Measurements from ENCODE around the gene CEP63.

Gene CEP63

GRCh38 chr3:134495980-134496379, 10.1 kb downstream of the CEP63 start:
- Mint-ChIP-seq H3K4me3 (no peak overlapping the region), H3K36me3 (ENCODE audit: low read depth) (peaks cover 64% of the 10 kb centered on the region), H3K27ac (peak overlapping the region; percentile 30 to 89 (median 72)), H3K27me3 (ENCODE audit: low read depth) (no peaks in the 10 kb centered on the region), H3K9me3 (peaks cover 32% of the 10 kb centered on the region), H3K4me1 (peaks cover 34% of the 10 kb centered on the region)
- TF ChIP-seq, protein P1, sequence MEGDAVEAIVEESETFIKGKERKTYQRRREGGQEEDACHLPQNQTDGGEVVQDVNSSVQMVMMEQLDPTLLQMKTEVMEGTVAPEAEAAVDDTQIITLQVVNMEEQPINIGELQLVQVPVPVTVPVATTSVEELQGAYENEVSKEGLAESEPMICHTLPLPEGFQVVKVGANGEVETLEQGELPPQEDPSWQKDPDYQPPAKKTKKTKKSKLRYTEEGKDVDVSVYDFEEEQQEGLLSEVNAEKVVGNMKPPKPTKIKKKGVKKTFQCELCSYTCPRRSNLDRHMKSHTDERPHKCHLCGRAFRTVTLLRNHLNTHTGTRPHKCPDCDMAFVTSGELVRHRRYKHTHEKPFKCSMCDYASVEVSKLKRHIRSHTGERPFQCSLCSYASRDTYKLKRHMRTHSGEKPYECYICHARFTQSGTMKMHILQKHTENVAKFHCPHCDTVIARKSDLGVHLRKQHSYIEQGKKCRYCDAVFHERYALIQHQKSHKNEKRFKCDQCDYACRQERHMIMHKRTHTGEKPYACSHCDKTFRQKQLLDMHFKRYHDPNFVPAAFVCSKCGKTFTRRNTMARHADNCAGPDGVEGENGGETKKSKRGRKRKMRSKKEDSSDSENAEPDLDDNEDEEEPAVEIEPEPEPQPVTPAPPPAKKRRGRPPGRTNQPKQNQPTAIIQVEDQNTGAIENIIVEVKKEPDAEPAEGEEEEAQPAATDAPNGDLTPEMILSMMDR (IDR thresholded peaks at IDR 0.05; ENCODE audit: unreplicated experiment in 3 of 3): no peak

GRCh38 chr3:134496471-134497071, 10.7 kb downstream of the CEP63 start:
- Mint-ChIP-seq H3K27ac (peak overlapping the region; percentile 30 to 89 (median 72)), H3K4me1 (peaks cover 34% of the 10 kb centered on the region), H3K9me3 (peaks cover 38% of the 10 kb centered on the region), H3K36me3 (ENCODE audit: low read depth) (peaks cover 70% of the 10 kb centered on the region), H3K4me3 (peak overlapping the region in 1 of 3 experiments; percentile 1), H3K27me3 (ENCODE audit: low read depth) (no peaks in the 10 kb centered on the region)
- TF ChIP-seq, protein P1 (IDR thresholded peaks at IDR 0.05; ENCODE audit: unreplicated experiment in 3 of 3): no peak

DNA sequence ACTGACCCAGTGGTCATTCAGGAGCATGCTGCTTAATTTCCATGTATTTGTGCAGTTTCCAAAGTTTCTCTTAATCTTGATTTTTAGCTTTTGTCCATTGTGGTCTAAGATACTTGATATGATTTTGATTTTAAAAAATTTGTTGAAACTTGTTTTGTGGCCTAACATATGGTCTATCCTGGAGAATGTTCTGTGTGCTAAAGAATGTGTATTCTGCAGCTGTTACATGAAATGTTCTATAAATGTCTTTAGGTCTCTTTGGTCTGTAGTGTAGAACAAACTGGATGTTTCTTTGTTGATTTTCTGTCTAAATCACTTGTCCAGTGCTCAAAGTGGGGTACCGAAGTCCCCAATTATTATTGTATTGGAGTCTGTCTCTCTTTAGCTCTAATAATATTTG, 17.4 kb downstream of the CEP63 start:
- TF ChIP-seq, protein P1 (IDR thresholded peaks at IDR 0.05; ENCODE audit: unreplicated experiment in 3 of 3): no peak
- peaks cover 89% of the 10 kb centered on the region for H3K36me3 Mint-ChIP-seq (ENCODE audit: low read depth)
- H3K4me1 Mint-ChIP-seq: peaks cover 8% of the 10 kb centered on the region
- H3K4me3 Mint-ChIP-seq: no peak overlapping the region
- peak overlapping the region; percentile 14 to 38 (median 16) for H3K27ac Mint-ChIP-seq
- H3K27me3 Mint-ChIP-seq (ENCODE audit: low read depth): no peaks in the 10 kb centered on the region
- peaks cover 59% of the 10 kb centered on the region for H3K9me3 Mint-ChIP-seq

DNA sequence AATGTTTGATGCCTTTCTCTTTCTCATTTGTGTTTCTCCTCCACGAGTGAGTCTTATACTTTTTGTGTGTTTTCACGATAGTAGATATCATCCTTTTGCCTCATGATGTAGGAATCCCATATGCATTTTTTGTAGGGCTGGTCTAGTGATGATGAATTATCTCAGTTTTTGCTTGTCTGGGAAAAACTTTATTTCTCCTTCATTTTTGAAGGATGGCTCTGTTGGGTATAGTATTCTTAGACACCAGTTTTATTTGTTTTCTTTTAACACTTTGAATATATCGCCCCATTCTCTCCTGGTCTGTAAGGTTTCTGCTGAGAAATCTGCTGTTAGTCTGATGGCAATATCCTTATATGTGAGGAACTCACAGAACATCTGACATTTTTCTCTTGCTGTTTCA, 18.3 kb downstream of the CEP63 start:
- TF ChIP-seq, protein P1 (IDR thresholded peaks at IDR 0.05; ENCODE audit: unreplicated experiment in 3 of 3): no peak
- Mint-ChIP-seq H3K27me3 (ENCODE audit: low read depth) (no peaks in the 10 kb centered on the region), H3K4me1 (peaks cover 8% of the 10 kb centered on the region), H3K36me3 (ENCODE audit: low read depth) (peaks cover 89% of the 10 kb centered on the region), H3K9me3 (peaks cover 51% of the 10 kb centered on the region), H3K27ac (no peak overlapping the region), H3K4me3 (no peak overlapping the region)

GRCh38 chr3:134505485-134505884, 19.6 kb downstream of the CEP63 start:
- Mint-ChIP-seq H3K4me1 (peaks cover 8% of the 10 kb centered on the region), H3K36me3 (ENCODE audit: low read depth) (peaks cover 89% of the 10 kb centered on the region), H3K27ac (no peak overlapping the region), H3K9me3 (peaks cover 46% of the 10 kb centered on the region), H3K27me3 (ENCODE audit: low read depth) (no peaks in the 10 kb centered on the region), H3K4me3 (no peak overlapping the region)
- TF ChIP-seq, protein P1 (IDR thresholded peaks at IDR 0.05; ENCODE audit: unreplicated experiment in 3 of 3): no peak

GRCh38 chr3:134511500-134511899, 25.6 kb downstream of the CEP63 start:
- H3K4me3 Mint-ChIP-seq: no peak overlapping the region
- no peaks in the 10 kb centered on the region for H3K9me3 Mint-ChIP-seq
- H3K36me3 Mint-ChIP-seq (ENCODE audit: low read depth): peaks cover 64% of the 10 kb centered on the region
- no peak overlapping the region for H3K27ac Mint-ChIP-seq
- no peaks in the 10 kb centered on the region for H3K27me3 Mint-ChIP-seq (ENCODE audit: low read depth)
- TF ChIP-seq, protein P1 (IDR thresholded peaks at IDR 0.05; ENCODE audit: unreplicated experiment in 3 of 3): no peak
- peaks cover 15% of the 10 kb centered on the region for H3K4me1 Mint-ChIP-seq

Data from nephron (organoid).